ENCODE results near the gene RETSAT. TPM values are rescaled to one million over a fixed set of nuclear protein-coding genes. Genes with fewer than 3 reads are reported as not detected.

Gene RETSAT
- total and polyA plus RNA-seq, 2 of the 13 experiments (the other 11 are each of a cell fraction or from before 2014, with no cell fraction given), result 46.7 to 61.0 TPM

DNA sequence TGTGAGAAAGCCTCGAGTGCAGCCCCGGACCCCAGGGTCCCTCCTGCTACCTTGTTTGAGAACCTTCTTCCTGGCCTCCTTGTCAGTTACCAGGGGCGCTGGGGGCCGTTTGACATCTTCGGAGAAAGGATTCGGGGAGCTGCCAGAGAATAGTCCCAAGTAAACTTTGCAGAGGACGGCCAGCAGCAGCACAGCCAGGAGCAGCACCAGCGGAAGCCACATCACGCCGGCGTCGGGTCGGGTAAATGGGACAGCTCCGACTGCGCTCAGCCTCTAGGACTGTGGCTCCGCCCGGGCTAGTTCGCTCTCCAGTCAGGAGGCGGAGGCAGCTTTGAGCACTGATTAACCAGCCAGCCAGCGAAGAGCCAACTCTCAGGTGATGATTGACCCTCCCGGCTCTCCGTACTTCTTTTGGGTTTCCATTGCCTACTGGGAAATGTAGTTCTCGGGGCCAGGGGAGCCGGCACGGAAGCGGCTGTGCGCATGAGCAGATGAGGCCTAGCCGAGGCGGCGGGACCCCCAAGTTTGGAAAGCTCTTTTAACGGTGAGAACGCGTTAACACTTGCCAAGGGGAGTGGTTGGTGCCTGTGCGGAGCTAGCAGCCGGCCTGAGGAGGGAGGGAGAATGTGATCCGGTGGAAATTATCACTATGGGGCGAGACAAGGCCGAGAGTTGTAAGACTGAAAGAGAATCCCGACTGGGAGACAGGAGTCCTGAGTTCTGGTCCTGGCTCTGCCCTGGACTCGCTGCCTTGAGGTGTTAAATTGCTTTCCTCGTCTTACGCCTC is at the start of gene RETSAT, which contains the start of gene ELMOD3 (continued):
- TF ChIP-seq ZSCAN22 (CRISPR knock-in tag; IDR thresholded peaks at IDR 0.05), result peak; percentile 99
- TF ChIP-seq ZNF570 (CRISPR knock-in tag; IDR thresholded peaks at IDR 0.05; ENCODE audit: borderline replicate concordance), result no peak; the same call in 1 of the 2 replicates
- no peak; the same call in 1 of the 2 replicates for TF ChIP-seq ZKSCAN1 (IDR thresholded peaks at IDR 0.05; ENCODE audit: low read length)
- TF ChIP-seq CEBPB (IDR thresholded peaks at IDR 0.05; ENCODE audit: borderline replicate concordance, low read depth, low read length), result no peak
- peak; percentile 76 for TF ChIP-seq KDM5B (CRISPR knock-in tag; IDR thresholded peaks at IDR 0.05; ENCODE audit: borderline replicate concordance)
- TF ChIP-seq, protein P1, sequence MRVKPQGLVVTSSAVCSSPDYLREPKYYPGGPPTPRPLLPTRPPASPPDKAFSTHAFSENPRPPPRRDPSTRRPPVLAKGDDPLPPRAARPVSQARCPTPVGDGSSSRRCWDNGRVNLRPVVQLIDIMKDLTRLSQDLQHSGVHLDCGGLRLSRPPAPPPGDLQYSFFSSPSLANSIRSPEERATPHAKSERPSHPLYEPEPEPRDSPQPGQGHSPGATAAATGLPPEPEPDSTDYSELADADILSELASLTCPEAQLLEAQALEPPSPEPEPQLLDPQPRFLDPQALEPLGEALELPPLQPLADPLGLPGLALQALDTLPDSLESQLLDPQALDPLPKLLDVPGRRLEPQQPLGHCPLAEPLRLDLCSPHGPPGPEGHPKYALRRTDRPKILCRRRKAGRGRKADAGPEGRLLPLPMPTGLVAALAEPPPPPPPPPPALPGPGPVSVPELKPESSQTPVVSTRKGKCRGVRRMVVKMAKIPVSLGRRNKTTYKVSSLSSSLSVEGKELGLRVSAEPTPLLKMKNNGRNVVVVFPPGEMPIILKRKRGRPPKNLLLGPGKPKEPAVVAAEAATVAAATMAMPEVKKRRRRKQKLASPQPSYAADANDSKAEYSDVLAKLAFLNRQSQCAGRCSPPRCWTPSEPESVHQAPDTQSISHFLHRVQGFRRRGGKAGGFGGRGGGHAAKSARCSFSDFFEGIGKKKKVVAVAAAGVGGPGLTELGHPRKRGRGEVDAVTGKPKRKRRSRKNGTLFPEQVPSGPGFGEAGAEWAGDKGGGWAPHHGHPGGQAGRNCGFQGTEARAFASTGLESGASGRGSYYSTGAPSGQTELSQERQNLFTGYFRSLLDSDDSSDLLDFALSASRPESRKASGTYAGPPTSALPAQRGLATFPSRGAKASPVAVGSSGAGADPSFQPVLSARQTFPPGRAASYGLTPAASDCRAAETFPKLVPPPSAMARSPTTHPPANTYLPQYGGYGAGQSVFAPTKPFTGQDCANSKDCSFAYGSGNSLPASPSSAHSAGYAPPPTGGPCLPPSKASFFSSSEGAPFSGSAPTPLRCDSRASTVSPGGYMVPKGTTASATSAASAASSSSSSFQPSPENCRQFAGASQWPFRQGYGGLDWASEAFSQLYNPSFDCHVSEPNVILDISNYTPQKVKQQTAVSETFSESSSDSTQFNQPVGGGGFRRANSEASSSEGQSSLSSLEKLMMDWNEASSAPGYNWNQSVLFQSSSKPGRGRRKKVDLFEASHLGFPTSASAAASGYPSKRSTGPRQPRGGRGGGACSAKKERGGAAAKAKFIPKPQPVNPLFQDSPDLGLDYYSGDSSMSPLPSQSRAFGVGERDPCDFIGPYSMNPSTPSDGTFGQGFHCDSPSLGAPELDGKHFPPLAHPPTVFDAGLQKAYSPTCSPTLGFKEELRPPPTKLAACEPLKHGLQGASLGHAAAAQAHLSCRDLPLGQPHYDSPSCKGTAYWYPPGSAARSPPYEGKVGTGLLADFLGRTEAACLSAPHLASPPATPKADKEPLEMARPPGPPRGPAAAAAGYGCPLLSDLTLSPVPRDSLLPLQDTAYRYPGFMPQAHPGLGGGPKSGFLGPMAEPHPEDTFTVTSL (CRISPR knock-in tag; IDR thresholded peaks at IDR 0.05; ENCODE audit: borderline replicate concordance), result no peak
- TF ChIP-seq, protein P2, sequence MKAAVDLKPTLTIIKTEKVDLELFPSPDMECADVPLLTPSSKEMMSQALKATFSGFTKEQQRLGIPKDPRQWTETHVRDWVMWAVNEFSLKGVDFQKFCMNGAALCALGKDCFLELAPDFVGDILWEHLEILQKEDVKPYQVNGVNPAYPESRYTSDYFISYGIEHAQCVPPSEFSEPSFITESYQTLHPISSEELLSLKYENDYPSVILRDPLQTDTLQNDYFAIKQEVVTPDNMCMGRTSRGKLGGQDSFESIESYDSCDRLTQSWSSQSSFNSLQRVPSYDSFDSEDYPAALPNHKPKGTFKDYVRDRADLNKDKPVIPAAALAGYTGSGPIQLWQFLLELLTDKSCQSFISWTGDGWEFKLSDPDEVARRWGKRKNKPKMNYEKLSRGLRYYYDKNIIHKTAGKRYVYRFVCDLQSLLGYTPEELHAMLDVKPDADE (CRISPR knock-in tag; IDR thresholded peaks at IDR 0.05), result peak; percentile 97
- TF ChIP-seq KLF16 (CRISPR knock-in tag; IDR thresholded peaks at IDR 0.05), result peak; percentile 48 to 95; a peak in 2 of 4 replicates
- TF ChIP-seq ZNF235 (CRISPR knock-in tag; IDR thresholded peaks at IDR 0.05; ENCODE audit: borderline replicate concordance), result 0 out of 2 replicates have a peak, but pooled peaks have one; percentile 65
- peak; percentile 91 for TF ChIP-seq KMT2A (CRISPR knock-in tag; IDR thresholded peaks at IDR 0.05)
- TF ChIP-seq FOXA3 (CRISPR knock-in tag; IDR thresholded peaks at IDR 0.05), result peak; percentile 73
- TF ChIP-seq, protein P3, sequence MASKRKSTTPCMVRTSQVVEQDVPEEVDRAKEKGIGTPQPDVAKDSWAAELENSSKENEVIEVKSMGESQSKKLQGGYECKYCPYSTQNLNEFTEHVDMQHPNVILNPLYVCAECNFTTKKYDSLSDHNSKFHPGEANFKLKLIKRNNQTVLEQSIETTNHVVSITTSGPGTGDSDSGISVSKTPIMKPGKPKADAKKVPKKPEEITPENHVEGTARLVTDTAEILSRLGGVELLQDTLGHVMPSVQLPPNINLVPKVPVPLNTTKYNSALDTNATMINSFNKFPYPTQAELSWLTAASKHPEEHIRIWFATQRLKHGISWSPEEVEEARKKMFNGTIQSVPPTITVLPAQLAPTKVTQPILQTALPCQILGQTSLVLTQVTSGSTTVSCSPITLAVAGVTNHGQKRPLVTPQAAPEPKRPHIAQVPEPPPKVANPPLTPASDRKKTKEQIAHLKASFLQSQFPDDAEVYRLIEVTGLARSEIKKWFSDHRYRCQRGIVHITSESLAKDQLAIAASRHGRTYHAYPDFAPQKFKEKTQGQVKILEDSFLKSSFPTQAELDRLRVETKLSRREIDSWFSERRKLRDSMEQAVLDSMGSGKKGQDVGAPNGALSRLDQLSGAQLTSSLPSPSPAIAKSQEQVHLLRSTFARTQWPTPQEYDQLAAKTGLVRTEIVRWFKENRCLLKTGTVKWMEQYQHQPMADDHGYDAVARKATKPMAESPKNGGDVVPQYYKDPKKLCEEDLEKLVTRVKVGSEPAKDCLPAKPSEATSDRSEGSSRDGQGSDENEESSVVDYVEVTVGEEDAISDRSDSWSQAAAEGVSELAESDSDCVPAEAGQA (IDR thresholded peaks at IDR 0.05; ENCODE audit: low read depth), result no peak; the same call in 1 of the 2 replicates
- TF ChIP-seq, protein P3 (CRISPR knock-in tag; IDR thresholded peaks at IDR 0.05; ENCODE audit: borderline replicate concordance), result peak; percentile 87; the same call in 1 of the 2 replicates
- peak; percentile 86 for TF ChIP-seq GATAD2A (CRISPR knock-in tag; IDR thresholded peaks at IDR 0.05)
- TF ChIP-seq ZNF598 (CRISPR knock-in tag; IDR thresholded peaks at IDR 0.05; ENCODE audit: borderline replicate concordance), result peak; percentile 33; the same call in 1 of the 2 replicates
- TF ChIP-seq ZIK1 (CRISPR knock-in tag; IDR thresholded peaks at IDR 0.05; ENCODE audit: borderline replicate concordance, low read depth), result peak; percentile 84; the same call in 1 of the 2 replicates

Measured in HepG2 (cell line).